Fibroblast of lung (primary cell): Measurements from ENCODE around the gene USP20. TPM values are rescaled to one million over a fixed set of nuclear protein-coding genes. Genes with fewer than 3 reads are reported as not detected.
A peak's percentile ranks its signal among the peaks of the same experiment; 100 is the strongest.

Source experiments
- DNase-seq, 2 donors: peaks; one replicate each; pipeline versions ENCODE4 v3.0.0 to v3.0.0-alpha.2; 2010; ENCODE audit warnings: low read depth in 2 of 2
- H2AFZ ChIP-seq: 2 replicates; pipeline ENCODE4 v1.5.1; 2012; ENCODE audit warnings: low read length, control low read depth, inconsistent platforms
- H3K27ac ChIP-seq: 2 replicates; pipeline ENCODE4 v1.5.1; 2011; ENCODE audit warnings: low read length, control low read depth; ENCODE audit not compliant: insufficient read depth
- H3K27me3 ChIP-seq: 2 replicates; pipeline ENCODE4 v1.5.1; 2011; ENCODE audit warnings: mild to moderate bottlenecking, low read length; ENCODE audit not compliant: control insufficient read depth, insufficient read depth
- H3K36me3 ChIP-seq: 2 replicates; pipeline ENCODE4 v1.5.1; 2011; ENCODE audit warnings: low read length; ENCODE audit not compliant: control insufficient read depth, insufficient read depth
- H3K4me1 ChIP-seq: 2 replicates; pipeline ENCODE4 v1.5.1; 2011; ENCODE audit warnings: low read length; ENCODE audit not compliant: control insufficient read depth, insufficient read depth; ENCODE audit errors: extremely low read depth
- H3K4me2 ChIP-seq: 2 replicates; pipeline ENCODE4 v1.5.1; 2011; ENCODE audit warnings: low read length, control low read depth; ENCODE audit not compliant: insufficient read depth; ENCODE audit errors: extremely low read depth
- H3K4me3 ChIP-seq, 4 experiments: fragments of 200-600 bp in 1 of 4; sonication (generic) in 1 of 4; replicated peaks in 1 of 4; 2 replicates each; pipeline ENCODE4 v1.5.1; 2011 to 2016; ENCODE audit warnings: low read length in 4 of 4, low read depth in 3 of 4, mild to moderate bottlenecking in 3 of 4, control low read depth in 2 of 4, inconsistent platforms in 1 of 4, mixed read lengths in 1 of 4; ENCODE audit not compliant: insufficient read depth in 1 of 4; ENCODE audit errors: control extremely low read depth in 1 of 4
- H3K79me2 ChIP-seq: 2 replicates; pipeline ENCODE4 v1.5.1; 2012; ENCODE audit warnings: mild to moderate bottlenecking, low read length, inconsistent platforms; ENCODE audit not compliant: control insufficient read depth, insufficient read depth
- H3K9ac ChIP-seq: 2 replicates; pipeline ENCODE4 v1.5.1; 2011; ENCODE audit warnings: mild to moderate bottlenecking, low read length, control low read depth; ENCODE audit not compliant: insufficient read depth
- H3K9me3 ChIP-seq: 2 replicates; pipeline ENCODE4 v1.5.1; 2012; ENCODE audit warnings: low read depth, low read length; ENCODE audit not compliant: control insufficient read depth, insufficient read depth
- H4K20me1 ChIP-seq: 2 replicates; pipeline ENCODE4 v1.5.1; 2011; ENCODE audit warnings: low read length; ENCODE audit not compliant: control insufficient read depth, insufficient read depth; ENCODE audit errors: extremely low read depth
- CTCF ChIP-seq, 2 donors: IDR thresholded peaks in 1 of 2; conservative IDR thresholded peaks in 1 of 2; 1 replicate in 1 of 2; 2 replicates in 1 of 2; pipeline ENCODE4 v1.5.1; 2011 to 2012; ENCODE audit warnings: low read length in 2 of 2, control low read depth in 1 of 2, inconsistent platforms in 1 of 2, low read depth in 1 of 2, mild to moderate bottlenecking in 1 of 2
- EZH2 ChIP-seq: IDR thresholded peaks from 2 replicates; pipeline ENCODE4 v1.5.1; 2012; ENCODE audit warnings: low read length, control low read depth, mild to moderate bottlenecking; ENCODE audit errors: missing control alignments
- polyA plus RNA-seq, 2 donors: library from polyadenylated mRNA; depleted of rRNA in 1 of 2; stranded (reverse) in 1 of 2; unstranded in 1 of 2; fragments of >200 nt; gene quantifications; 2 replicates each; pipeline ENCODE4 v1.2.1, GENCODE V29; 2011 to 2012; ENCODE audit warnings: missing spikeins in 1 of 2
- total RNA-seq: library from RNA; depleted of rRNA; stranded (reverse); fragments of >200 nt; gene quantifications from 2 replicates; pipeline ENCODE4 v1.2.1, GENCODE V29; 2014

Gene USP20
- total and polyA plus RNA-seq, 2 donors (not counting 1 experiment from before 2014, with no cell fraction given): 6.7 to 12.9 TPM

GRCh38 chr9:129838707-129839259 is 3.5 kb downstream of the USP20 start:
- no peak overlapping the region for H2AFZ ChIP-seq
- no peak overlapping the region for H3K27ac ChIP-seq
- no peak overlapping the region for H3K4me3 ChIP-seq
- no peak overlapping the region for H3K9ac ChIP-seq
- peaks cover 14% of the 10 kb centered on the region for H3K4me1 ChIP-seq
- H3K9me3 ChIP-seq: no peaks in the 10 kb centered on the region
- DNase-seq: peak; percentile 47 to 93
- peaks cover 12% of the 10 kb centered on the region for H3K79me2 ChIP-seq
- H3K4me2 ChIP-seq: peak overlapping the region; percentile 26
- no peaks in the 10 kb centered on the region for H3K27me3 ChIP-seq
- TF ChIP-seq CTCF (conservative IDR thresholded peaks at IDR 0.05 in 1 of 2, IDR thresholded peaks at IDR 0.05 in 1 of 2; ENCODE audit: low read depth in 1 of 2, low read length in 2 of 2): no peak
- TF ChIP-seq EZH2: no peak
- no peaks in the 10 kb centered on the region for H3K36me3 ChIP-seq
- H4K20me1 ChIP-seq: no peaks in the 10 kb centered on the region

GRCh38 chr9:129839324-129840023 is 4.2 kb downstream of the USP20 start:
- H4K20me1 ChIP-seq: no peaks in the 10 kb centered on the region
- no peaks in the 10 kb centered on the region for H3K27me3 ChIP-seq
- peaks cover 5% of the 10 kb centered on the region for H3K79me2 ChIP-seq
- TF ChIP-seq CTCF (conservative IDR thresholded peaks at IDR 0.05 in 1 of 2, IDR thresholded peaks at IDR 0.05 in 1 of 2; ENCODE audit: low read depth in 1 of 2, low read length in 2 of 2): no peak
- H3K4me2 ChIP-seq: no peak overlapping the region
- H3K4me3 ChIP-seq: no peak overlapping the region
- no peaks in the 10 kb centered on the region for H3K9me3 ChIP-seq
- no peaks in the 10 kb centered on the region for H3K36me3 ChIP-seq
- DNase-seq: no peak
- H3K4me1 ChIP-seq: peaks cover 12% of the 10 kb centered on the region
- no peak overlapping the region for H2AFZ ChIP-seq
- no peak overlapping the region for H3K27ac ChIP-seq
- no peak overlapping the region for H3K9ac ChIP-seq

- no peaks in the 10 kb centered on the region for H4K20me1 ChIP-seq
- no peak overlapping the region for H3K9ac ChIP-seq
- no peaks in the 10 kb centered on the region for H3K9me3 ChIP-seq
- no peaks in the 10 kb centered on the region for H3K36me3 ChIP-seq
- peaks cover 12% of the 10 kb centered on the region for H3K4me1 ChIP-seq
- H3K4me2 ChIP-seq: no peak overlapping the region
- H3K27me3 ChIP-seq: no peaks in the 10 kb centered on the region
- H2AFZ ChIP-seq: no peak overlapping the region
- TF ChIP-seq CTCF (conservative IDR thresholded peaks at IDR 0.05 in 1 of 2, IDR thresholded peaks at IDR 0.05 in 1 of 2; ENCODE audit: low read depth in 1 of 2, low read length in 2 of 2) (no peak), EZH2 (no peak)
- H3K79me2 ChIP-seq: peaks cover 2% of the 10 kb centered on the region
- no peak overlapping the region for H3K27ac ChIP-seq
- no peak for DNase-seq
- H3K4me3 ChIP-seq: no peak overlapping the region
These were observed 4.8 kb downstream of the USP20 start for GRCh38 chr9:129840034-129840433.
